KOPT-K1 (cell line): ENCODE results near the gene ANXA6.

ENCODE experiments used
- H3K27ac ChIP-seq: fragments of 200-600 bp; sonication (generic); 2 replicates; pipeline ENCODE4 v1.5.1; 2016; ENCODE audit warnings: antibody characterized with exemption, mild to moderate bottlenecking, low read depth, low read length; ENCODE audit not compliant: poor library complexity, severe bottlenecking
- H3K36me3 ChIP-seq: fragments of 200-600 bp; sonication (generic); 2 replicates; pipeline ENCODE4 v1.5.1; 2017; ENCODE audit warnings: antibody characterized with exemption, mild to moderate bottlenecking, low read length, moderate library complexity; ENCODE audit not compliant: insufficient read depth
- H3K9me3 ChIP-seq: fragments of 200-600 bp; sonication (generic); 2 replicates; pipeline ENCODE4 v1.5.1; 2017; ENCODE audit warnings: antibody characterized with exemption, low read length, mild to moderate bottlenecking; ENCODE audit not compliant: insufficient read depth, poor library complexity, severe bottlenecking

ANXA6 gene

GRCh38 chr5:151110992-151111391 lies 46.6 kb downstream of the ANXA6 start:
- Histone ChIP-seq H3K36me3 (peaks cover 92% of the 10 kb centered on the region), H3K27ac (no peak overlapping the region), H3K9me3 (no peaks in the 10 kb centered on the region)

- no peaks in the 10 kb centered on the region for H3K9me3 ChIP-seq
- H3K36me3 ChIP-seq = peaks cover 92% of the 10 kb centered on the region
- H3K27ac ChIP-seq = no peak overlapping the region
These were observed 47.4 kb downstream of the ANXA6 start for GRCh38 chr5:151110122-151110681.

- H3K27ac ChIP-seq = no peak overlapping the region
- H3K9me3 ChIP-seq = no peaks in the 10 kb centered on the region
- H3K36me3 ChIP-seq = peaks cover 96% of the 10 kb centered on the region
These were observed 49.0 kb downstream of the ANXA6 start for GRCh38 chr5:151108566-151108965.

- Histone ChIP-seq H3K36me3 (peaks cover 98% of the 10 kb centered on the region), H3K9me3 (no peaks in the 10 kb centered on the region), H3K27ac (no peak overlapping the region)
These were observed 49.6 kb downstream of the ANXA6 start for GRCh38 chr5:151107738-151108520.

- Histone ChIP-seq H3K9me3 (no peaks in the 10 kb centered on the region), H3K36me3 (peaks cover 99% of the 10 kb centered on the region), H3K27ac (no peak overlapping the region)
These were observed 50.5 kb downstream of the ANXA6 start for GRCh38 chr5:151107084-151107483.

GRCh38 chr5:151106509-151106908 lies 51.1 kb downstream of the ANXA6 start:
- no peaks in the 10 kb centered on the region for H3K9me3 ChIP-seq
- no peak overlapping the region for H3K27ac ChIP-seq
- H3K36me3 ChIP-seq = peaks cover 100% of the 10 kb centered on the region

GRCh38 chr5:151106043-151106442 lies 51.5 kb downstream of the ANXA6 start:
- peaks cover 100% of the 10 kb centered on the region for H3K36me3 ChIP-seq
- no peaks in the 10 kb centered on the region for H3K9me3 ChIP-seq
- no peak overlapping the region for H3K27ac ChIP-seq

GRCh38 chr5:151105561-151105960 lies 52.0 kb downstream of the ANXA6 start:
- H3K27ac ChIP-seq = no peak overlapping the region
- no peaks in the 10 kb centered on the region for H3K9me3 ChIP-seq
- H3K36me3 ChIP-seq = peaks cover 100% of the 10 kb centered on the region

GRCh38 chr5:151104795-151105194 lies 52.8 kb downstream of the ANXA6 start:
- no peaks in the 10 kb centered on the region for H3K9me3 ChIP-seq
- H3K36me3 ChIP-seq = peaks cover 97% of the 10 kb centered on the region
- H3K27ac ChIP-seq = no peak overlapping the region

GRCh38 chr5:151101746-151102145 lies 55.8 kb downstream of the ANXA6 start:
- Histone ChIP-seq H3K27ac (no peak overlapping the region), H3K36me3 (peaks cover 67% of the 10 kb centered on the region), H3K9me3 (no peaks in the 10 kb centered on the region)

GRCh38 chr5:151101151-151101550 lies 56.4 kb downstream of the ANXA6 start:
- Histone ChIP-seq H3K9me3 (no peaks in the 10 kb centered on the region), H3K27ac (no peak overlapping the region), H3K36me3 (peaks cover 61% of the 10 kb centered on the region)

GRCh38 chr5:151100681-151101080 lies 56.9 kb downstream of the ANXA6 start:
- Histone ChIP-seq H3K27ac (no peak overlapping the region), H3K9me3 (no peaks in the 10 kb centered on the region), H3K36me3 (peaks cover 56% of the 10 kb centered on the region)

- H3K36me3 ChIP-seq = peaks cover 37% of the 10 kb centered on the region
- peak overlapping the region; percentile 47 for H3K27ac ChIP-seq
- H3K9me3 ChIP-seq = no peaks in the 10 kb centered on the region
These were observed 58.8 kb downstream of the ANXA6 start for GRCh38 chr5:151098768-151099121.

GRCh38 chr5:151097820-151098767 lies 59.5 kb downstream of the ANXA6 start:
- Histone ChIP-seq H3K9me3 (no peaks in the 10 kb centered on the region), H3K36me3 (peaks cover 30% of the 10 kb centered on the region), H3K27ac (peak overlapping the region; percentile 47)

GRCh38 chr5:151097061-151097460 lies 60.5 kb downstream of the ANXA6 start:
- peaks cover 20% of the 10 kb centered on the region for H3K36me3 ChIP-seq
- H3K27ac ChIP-seq = no peak overlapping the region
- H3K9me3 ChIP-seq = no peaks in the 10 kb centered on the region
